ENCODE measurements around the gene HUS1B. TPM values are rescaled to one million over a fixed set of nuclear protein-coding genes. Genes with fewer than 3 reads are reported as not detected.

HUS1B gene
- total RNA-seq, result 0.85 and 0.97 TPM in 2 replicates

GRCh38 chr6:656460-657252 is at the start of gene HUS1B:
Gene HUS1B, minus strand, starts transcription at chr6:657100. Its CDS starts 156 bp downstream, at chr6:656944.

DNA sequence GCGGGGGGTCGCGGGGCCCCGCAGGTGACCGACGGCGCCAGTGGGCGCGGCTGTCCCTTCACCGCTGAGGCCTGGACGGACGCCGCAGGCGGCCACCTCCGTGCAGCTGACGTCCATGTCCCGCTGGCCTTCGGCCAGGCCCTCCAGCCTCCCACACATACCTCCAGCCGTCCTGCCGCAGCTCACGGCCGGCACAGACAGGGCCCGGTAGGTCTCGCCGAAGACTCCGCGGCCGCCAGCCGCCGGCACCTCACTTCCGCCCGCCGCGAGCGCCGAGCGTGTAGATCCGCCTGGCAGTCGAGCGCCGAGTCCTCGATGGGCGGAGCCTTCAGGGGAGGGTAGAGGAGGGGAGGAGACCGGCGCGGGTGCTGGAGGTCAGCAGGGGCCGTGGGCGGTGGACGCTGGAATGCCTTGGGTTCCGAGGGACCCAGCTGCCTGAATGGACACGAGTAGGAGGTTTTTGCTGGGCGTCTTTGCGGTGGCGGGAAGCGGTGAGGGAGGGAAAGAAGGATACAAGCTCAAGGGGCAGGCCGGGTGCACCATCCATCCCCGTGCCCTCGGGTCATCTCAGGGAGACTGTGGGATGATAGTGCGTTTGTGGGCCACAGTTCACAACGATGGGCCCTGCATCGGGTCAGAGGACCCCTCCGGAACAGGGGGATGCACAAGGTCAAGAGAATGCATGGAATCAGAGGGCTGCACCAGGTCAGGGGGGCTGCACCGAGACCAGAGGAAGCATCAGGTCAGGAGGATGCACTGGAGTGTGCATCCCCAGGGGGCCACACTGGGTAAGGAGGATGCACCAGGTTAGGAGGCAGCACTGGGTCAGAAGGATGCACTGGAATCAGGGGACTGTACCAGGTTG is 36.2 kb upstream of the HUS1B start, which contains the start of gene EXOC2:
EXOC2 (minus strand) TSS at position 282 of the 865 bp plus-strand sequence. CDS start 55,321 bp downstream, outside the sequence.

Other genes starting within 250 kb of the HUS1B start
- gene EXOC2, start 36.0 kb upstream of the HUS1B start, total RNA-seq, result 29.3 and 29.7 TPM in 2 replicates